GM18508 (cell line): Measurements from ENCODE around the gene TIMM13.
"Not testable (repeated sequence)": the region's sequence is repeated elsewhere in the genome, so short reads cannot be mapped to it uniquely, and the experiment has no call there.

Experiments
- ATAC-seq: cut with Tn5 transposase; IDR thresholded peaks from one replicate; pipeline ENCODE4 v1.9.1; 2021; ENCODE audit warnings: moderate number of reproducible peaks; ENCODE audit not compliant: insufficient read depth, unreplicated experiment

Gene TIMM13

GRCh38 chr19:2427429-2428320, at the start of gene TIMM13:
Gene TIMM13 (minus strand): TSS chr19:2427586. CDS start chr19:2427533, 53 bp downstream.
- ATAC-seq = peak; percentile 64

DNA sequence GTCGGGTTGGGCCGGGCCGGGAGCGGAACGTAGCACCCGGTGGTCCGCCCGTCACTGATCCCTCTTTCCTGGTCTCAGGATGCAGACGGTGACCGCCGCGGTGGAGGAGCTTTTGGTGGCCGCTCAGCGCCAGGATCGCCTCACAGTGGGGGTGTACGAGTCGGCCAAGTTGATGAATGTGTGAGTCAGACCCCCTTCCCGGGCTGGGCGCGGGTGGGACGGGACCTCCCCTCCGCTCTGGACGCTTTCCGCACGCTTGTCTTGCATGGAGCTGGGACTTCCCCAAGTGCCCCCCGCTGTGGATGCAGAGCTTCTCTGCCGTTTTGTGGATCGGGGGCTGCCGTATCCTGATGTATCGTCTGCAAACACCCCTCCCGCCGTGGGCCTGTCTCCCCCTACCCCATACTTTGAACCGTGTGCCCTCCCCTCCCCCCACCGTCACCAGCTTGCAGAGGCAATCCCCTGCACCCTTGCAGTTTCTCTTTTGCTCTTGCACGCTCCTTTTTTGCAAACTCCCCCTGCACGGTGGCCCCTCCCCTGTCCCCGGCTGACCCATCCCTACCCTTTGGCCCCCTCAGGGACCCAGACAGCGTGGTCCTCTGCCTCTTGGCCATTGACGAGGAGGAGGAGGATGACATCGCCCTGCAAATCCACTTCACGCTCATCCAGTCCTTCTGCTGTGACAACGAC, 49.2 kb upstream of the TIMM13 start:
- ATAC-seq = peak; percentile 3

DNA sequence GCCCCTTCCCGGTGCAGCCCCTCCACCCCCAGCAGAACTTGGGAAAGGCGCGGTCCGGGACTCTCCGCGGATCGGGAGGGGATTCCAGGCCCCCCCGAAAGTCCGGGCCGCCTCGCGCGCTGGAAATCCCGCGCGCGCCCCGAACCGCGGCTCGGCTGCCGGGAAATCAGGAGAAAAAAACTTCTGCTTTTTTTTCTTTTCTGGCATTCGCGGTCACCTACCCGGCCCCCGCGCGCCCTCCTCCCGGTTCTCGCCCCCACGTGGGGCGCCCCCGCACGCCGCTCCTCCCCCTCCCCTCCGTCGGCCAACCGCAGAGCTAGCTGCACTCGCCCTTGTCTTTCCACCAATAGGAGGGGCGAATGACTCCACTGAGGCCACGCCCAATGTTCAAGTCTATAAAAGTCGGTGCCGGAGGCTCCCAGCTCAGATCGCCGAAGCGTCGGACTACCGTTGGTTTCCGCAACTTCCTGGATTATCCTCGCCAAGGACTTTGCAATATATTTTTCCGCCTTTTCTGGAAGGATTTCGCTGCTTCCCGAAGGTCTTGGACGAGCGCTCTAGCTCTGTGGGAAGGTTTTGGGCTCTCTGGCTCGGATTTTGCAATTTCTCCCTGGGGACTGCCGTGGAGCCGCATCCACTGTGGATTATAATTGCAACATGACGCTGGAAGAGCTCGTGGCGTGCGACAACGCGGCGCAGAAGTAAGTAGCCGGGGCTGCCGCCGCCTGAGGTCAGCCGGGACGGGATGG, 48.5 kb upstream of the TIMM13 start, which contains the start of gene GADD45B:
TSS of gene GADD45B (plus strand) at position 426 of the 749 bp plus-strand sequence. CDS start at position 658, 232 bp downstream.
- ATAC-seq = peak; percentile 34

DNA sequence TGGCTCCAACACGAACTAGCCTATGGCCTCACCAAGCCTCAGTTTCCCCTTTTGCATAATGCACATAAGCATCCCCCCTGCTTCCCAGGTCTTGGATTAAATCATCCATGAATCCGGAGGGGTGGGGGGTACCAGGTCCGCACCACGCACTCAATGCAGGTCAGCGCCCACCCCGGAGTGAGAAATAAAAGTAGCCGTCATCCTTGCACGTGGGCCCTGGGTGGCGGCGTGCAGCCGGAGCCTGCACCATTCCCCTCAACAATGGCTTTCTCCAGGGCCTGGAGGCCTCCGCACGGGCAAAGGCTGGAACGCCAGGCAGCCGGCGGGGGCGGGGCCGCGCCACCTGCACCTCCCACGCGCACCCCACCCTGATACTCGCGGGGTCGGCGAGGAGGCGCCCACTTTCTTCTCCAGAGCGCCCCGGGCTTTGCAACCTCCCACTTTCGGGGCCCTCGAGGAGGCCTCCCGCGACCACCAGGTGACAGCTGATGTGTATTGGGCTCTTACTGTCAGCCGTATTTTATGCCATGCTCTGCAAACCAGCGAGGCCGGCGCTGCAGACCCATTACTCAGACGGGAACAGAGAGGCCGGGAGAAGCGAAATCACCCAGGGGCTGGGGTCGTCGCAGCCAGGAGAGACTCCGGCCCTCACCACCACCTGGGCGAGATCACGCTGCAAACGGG, 47.8 kb upstream of the TIMM13 start:
- no peak for ATAC-seq

DNA sequence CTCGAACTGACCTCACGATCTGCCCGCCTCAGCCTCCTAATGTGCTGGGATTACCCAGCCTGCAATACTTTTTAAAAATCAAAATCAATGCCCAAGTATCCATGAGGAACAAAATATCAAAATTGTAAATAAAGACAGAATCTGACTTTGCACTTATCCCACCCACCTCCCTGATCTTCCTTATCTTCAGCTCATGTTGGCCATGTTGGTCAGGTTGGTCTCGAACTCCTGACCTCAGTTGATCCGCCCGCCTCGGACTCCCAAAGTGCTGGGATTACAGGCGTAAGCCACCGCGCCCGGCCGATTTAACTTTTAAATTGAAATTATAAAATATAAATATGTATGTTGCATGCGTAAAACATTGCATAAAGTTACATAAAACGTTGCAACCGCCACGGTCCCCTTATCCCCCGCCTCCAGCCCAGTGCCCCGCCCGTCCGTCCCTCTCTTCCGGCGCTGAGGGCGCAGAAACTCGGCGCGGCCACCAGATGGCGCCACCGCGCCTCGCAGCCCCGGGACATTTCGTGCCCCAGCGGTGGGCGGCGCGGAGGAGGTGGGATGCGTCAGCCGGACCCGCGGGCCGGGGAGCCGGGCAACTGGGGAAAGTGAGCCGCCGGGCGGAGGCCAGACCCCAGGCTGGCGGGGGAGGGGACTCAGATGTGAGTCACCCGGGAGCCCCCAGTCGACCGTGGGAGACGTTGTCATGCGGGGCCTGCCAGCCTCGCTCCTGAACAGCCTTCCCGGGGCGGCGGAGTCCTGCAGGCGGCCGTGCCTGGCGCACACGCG, 47.0 kb upstream of the TIMM13 start:
- no peak for ATAC-seq

DNA sequence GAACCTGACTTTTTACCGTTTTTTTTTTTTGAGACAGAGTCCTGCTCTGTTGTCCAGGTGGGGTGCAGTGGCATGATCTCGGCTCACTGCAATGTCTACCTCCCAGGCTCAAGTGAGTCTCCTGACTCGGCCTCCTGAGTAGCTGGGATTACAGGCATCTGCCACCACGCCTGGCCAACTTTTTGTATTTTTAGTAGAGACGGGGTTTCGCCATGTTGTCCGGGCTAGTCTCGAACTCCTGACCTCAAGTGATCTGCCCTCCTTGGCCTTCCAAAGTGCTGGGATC, 42.5 kb upstream of the TIMM13 start:
- not testable (repeated sequence) for ATAC-seq

DNA sequence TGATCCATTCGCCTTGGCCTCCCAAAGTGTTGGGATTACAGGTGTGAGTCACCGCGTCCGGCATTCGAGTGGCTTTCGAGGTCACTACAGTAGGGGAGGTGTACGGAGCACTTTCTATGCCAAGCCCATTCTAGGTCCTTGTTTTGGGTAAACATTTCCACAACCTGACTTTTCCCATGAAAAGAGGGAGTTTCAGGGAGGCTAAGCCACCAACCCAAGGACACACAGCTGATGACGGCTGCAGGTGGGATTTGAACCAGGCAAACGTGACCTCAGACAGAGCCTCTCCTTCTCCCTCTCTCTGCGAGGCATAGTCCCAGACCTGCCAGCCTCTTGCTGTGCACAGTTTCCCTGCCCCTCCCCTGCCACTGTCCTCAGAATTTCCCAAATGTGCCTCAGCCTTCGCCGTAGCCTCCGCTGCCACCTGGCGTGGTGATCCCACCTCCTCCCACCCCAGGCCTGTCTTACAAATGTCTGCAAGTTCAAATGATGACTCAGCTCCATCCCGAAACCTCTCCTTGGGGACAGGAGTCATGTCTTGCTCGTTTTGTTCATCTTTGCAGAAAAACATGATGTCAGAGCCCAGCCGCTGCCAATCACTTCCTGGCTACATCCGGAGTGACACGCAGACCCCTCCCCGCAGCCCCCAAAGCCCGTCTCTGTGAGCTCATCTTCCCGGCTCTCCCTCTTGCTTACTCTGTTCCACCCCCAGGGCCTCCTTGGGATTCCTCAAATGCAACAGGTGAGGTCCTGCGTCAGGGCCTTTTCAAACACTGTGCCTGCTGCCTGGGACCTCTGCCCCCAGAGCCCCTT, 41.9 kb upstream of the TIMM13 start:
- ATAC-seq = no peak

GRCh38 chr19:2468596-2468995, 41.2 kb upstream of the TIMM13 start:
- no peak for ATAC-seq

DNA sequence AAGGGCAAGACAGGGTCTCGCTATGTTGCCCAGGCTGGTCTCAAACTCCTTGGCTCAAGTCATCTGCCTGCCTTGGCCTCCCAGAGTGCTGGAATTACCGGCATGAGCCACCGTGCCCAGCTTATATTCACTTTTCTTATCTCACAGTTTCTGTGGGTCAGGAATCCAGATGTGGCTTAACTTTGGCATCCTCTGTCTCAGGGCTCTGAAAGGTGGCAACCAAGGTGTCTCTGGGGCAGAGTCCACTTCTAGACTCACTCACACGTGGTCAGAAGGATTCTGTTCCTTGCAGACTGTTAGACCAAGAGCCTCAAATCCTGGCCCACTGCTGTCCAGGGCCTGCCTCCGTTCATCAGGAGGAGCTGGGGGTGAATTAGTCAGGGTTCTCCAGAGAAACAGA, 37.0 kb upstream of the TIMM13 start:
- ATAC-seq = no peak

DNA sequence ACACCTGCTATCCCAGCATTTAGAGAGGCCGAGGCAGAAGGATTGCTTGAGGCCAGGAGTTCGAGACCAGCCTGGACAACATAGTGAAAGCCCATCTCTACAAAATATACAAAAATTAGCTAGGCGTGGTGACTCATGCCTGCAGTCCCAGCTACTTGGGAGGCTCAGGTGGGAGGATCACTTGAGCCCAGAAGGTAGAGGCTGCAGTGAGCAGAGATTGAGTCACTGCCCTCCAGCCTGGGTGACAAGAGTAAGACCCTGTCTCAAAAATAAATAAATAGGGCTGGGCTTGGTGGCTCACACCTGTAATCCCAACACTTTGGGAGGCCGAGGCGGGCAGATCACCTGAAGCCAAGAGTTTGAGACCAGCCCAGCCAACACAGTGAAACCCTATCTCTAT, 36.3 kb upstream of the TIMM13 start:
- ATAC-seq = not testable (repeated sequence)

- ATAC-seq = no peak
These were observed 35.4 kb upstream of the TIMM13 start for GRCh38 chr19:2462635-2463421.

DNA sequence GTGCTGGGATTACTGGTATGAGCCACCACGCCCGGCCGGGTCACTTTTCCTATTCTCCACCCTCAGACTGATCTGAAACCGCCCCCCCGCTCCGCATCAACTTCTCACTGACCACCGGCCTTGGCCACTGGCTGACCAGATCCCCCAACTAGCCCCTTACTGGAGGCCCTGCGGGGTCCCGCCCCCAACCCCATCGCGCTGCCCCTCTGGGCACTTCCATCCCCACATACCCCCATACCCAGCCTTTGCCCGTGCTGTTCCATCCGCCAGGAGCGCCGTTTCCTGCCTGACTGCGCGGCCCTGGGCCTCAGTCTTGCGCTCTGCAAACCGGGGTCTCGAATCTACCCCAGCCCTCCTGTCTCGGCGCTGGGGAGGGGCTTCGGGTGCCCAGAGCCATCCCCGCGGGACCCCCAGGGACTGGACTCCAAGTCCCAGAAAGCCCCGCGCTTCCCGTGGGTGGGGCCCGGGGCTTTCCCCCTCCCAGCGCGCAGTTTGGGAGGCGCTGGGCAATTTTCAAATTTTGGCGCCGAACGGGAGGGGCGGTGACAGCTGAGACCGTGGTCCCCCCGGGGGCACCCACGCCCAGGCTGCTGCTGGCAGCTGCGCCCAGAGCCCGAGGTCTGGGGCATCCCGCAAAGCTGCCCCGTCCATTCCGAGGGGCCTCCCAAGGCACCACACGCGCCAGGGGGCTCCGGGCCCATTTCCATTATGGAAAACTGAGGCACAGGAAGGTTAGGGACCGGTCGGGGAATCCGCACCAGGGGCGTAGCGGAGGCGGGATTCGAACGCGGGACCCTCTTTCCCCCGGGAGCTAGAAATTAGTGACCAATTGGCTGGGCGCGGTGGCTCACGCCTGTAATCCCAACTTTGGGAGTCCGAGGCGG, 34.6 kb upstream of the TIMM13 start:
- no peak for ATAC-seq

GRCh38 chr19:2460245-2460644, 32.9 kb upstream of the TIMM13 start:
- no peak for ATAC-seq

DNA sequence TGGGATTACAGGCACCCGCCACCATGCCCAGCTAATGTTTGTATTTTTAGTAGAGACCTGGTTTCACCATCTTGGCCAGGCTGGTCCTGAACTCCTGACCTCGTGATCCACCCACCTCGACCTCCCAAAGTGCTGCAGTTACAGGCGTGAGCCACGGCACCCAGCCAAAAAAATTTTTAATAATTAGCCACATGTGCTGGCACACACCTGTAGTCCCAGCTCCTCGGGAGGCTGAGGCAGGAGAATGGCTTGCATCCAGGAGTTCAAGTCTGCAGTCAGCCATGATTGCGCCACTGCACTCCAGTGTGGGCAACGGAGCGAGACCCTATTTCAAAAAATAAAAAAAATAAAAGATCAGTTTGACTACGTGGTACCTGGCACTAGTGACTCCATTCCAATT, 31.4 kb upstream of the TIMM13 start:
- ATAC-seq = not testable (repeated sequence)

DNA sequence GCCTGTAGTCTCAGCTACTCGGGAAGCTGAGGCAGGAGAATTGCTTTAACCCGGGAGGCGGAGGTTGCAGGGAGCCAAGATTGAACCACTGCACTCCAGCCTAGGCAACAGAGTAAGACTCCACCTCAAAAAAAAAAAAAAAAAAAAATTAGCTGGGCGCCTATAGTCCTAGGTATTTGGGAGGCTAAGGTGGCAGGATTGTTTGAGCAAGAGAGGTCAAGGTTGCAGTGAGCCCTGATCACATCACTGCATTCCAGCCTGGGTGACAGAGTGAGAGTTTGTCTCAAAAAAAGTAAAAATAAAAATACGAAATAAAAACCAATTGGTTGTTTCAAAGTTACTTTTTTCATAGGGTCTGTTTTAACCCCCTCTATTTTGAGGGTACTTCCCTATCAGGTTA, 30.7 kb upstream of the TIMM13 start:
- no peak for ATAC-seq

DNA sequence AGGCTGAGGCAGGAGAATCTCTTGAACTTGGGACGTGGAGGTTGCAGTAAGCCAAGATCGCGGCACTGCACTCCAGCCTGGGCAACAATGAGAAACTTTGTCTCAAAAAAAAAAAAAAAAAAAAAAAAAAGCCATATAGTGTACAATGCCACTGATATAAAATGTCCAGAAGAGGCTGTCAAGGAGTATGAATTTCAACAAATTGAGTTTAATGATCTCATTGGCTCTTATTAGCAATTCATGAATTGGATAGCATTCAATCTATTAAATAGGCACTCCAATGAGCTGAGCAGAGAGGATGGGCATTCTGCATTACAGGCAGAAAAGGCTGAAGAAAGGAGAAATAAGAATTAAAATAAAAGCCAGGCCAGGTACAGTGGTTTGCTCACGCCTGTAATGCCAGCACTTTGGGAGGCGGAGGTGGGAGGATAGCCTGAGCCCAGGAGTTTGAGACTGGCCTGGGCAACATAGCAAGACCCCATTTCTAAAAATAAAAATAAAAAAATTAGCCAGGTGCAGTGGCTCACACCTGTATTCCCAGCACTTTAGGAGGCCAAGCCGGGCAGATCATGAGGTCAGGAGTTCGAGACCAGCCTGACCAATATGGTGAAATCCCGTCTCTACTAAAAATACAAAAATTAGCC, 30.1 kb upstream of the TIMM13 start:
- no peak for ATAC-seq
